Memory B cell (primary cell): Measurements from ENCODE around the gene PPP1R27.

Experiments used
- ATAC-seq: fragments of 150-1000 bp; cut with Tn5 transposase; 2 replicates; pipeline ENCODE4 v1.10.0; 2021; ENCODE audit warnings: low read depth, mild to moderate bottlenecking, moderate library complexity
- DNase-seq, 2 donors: peaks; one replicate each; pipeline ENCODE4 v3.0.0; 2022; ENCODE audit warnings: low spot score in 2 of 2
- H3K27ac Mint-ChIP-seq: one replicate; pipeline ENCODE4 v1.8.0; 2022; ENCODE audit warnings: mild to moderate bottlenecking, moderate library complexity, mixed read lengths
- H3K27me3 Mint-ChIP-seq: one replicate; pipeline ENCODE4 v1.8.0; 2022; ENCODE audit warnings: mixed read lengths
- H3K36me3 Mint-ChIP-seq: one replicate; pipeline ENCODE4 v1.8.0; 2022; ENCODE audit warnings: mild to moderate bottlenecking, mixed read lengths
- H3K4me1 Mint-ChIP-seq: one replicate; pipeline ENCODE4 v1.8.0; 2022; ENCODE audit warnings: mixed read lengths
- H3K4me3 Mint-ChIP-seq: one replicate; pipeline ENCODE4 v1.8.0; 2022; ENCODE audit warnings: mild to moderate bottlenecking, moderate library complexity, mixed read lengths
- H3K9me3 Mint-ChIP-seq: one replicate; pipeline ENCODE4 v1.8.0; 2022; ENCODE audit warnings: mixed read lengths

Gene PPP1R27

GRCh38 chr17:81866440-81867169 is 31.8 kb upstream of the PPP1R27 start:
- H3K4me1 Mint-ChIP-seq = peaks cover 26% of the 10 kb centered on the region
- H3K36me3 Mint-ChIP-seq = peaks cover 9% of the 10 kb centered on the region
- no peak for ATAC-seq

GRCh38 chr17:81865733-81866439 is 31.0 kb upstream of the PPP1R27 start:
- Mint-ChIP-seq H3K27ac (no peak overlapping the region), H3K9me3 (no peaks in the 10 kb centered on the region), H3K27me3 (no peaks in the 10 kb centered on the region), H3K36me3 (peaks cover 7% of the 10 kb centered on the region), H3K4me3 (no peak overlapping the region), H3K4me1 (peaks cover 26% of the 10 kb centered on the region)
- DNase-seq (peak; percentile 13 to 21), ATAC-seq (no peak)

More at GRCh38 chr17:81866440-81867169, 31.8 kb upstream of the PPP1R27 start:
- H3K4me3 Mint-ChIP-seq = no peak overlapping the region
- H3K27me3 Mint-ChIP-seq = no peaks in the 10 kb centered on the region
- H3K9me3 Mint-ChIP-seq = no peaks in the 10 kb centered on the region
- H3K27ac Mint-ChIP-seq = peak overlapping the region; percentile 75
- peak in 1 of 2 donors; percentile 40 for DNase-seq

- Mint-ChIP-seq H3K27ac (no peak overlapping the region), H3K27me3 (no peaks in the 10 kb centered on the region), H3K4me3 (no peak overlapping the region), H3K9me3 (no peaks in the 10 kb centered on the region), H3K36me3 (peaks cover 7% of the 10 kb centered on the region), H3K4me1 (peaks cover 26% of the 10 kb centered on the region)
- DNase-seq (no peak), ATAC-seq (no peak)
Measured at GRCh38 chr17:81865358-81865732, 30.5 kb upstream of the PPP1R27 start.

DNA sequence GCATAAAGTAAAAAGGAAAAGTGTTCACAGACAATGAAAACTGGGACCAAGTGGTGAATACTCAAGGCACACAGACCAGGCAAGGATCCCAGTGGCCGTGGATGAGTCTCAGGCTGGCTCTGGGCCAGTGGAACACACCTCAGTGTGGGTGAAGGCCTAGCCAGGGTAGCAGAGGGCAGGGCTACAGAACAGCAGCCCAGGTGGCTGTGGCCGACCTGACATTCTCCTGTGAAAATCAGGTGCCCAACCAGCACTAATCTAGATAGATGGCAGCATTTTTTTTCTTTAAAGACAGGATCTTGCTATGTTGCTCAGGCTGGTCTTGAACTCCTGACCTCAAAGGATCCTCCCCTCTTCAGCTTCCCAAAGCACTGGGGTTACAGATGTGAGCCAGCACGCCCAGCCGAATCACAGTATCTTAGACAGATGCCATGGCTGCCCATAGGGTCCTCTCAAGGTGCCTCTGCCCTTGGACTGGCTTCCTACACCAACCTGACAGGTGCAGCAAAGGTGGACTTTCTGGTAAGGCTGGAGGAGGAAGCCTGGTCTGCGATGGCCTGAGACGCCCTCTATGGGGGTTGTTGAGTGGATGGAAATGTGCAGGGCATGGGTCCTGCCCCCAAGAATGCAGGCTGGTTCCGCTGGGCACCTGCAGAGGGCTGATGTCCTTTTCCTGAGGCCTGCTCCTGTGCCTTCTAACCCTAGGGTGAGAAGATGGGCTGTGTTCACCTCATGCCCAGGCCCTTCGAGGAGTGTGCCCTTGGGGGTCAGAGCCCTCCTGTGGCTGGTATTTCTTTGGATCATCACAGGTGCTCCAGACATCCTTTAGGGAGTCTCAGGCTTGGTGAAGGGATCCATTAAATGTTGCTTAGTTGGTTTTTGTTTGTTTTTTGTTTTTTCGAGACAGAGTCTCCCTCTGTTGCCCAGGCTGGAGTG is 29.3 kb upstream of the PPP1R27 start:
- Mint-ChIP-seq H3K4me1 (peaks cover 22% of the 10 kb centered on the region), H3K4me3 (no peak overlapping the region), H3K9me3 (no peaks in the 10 kb centered on the region), H3K27me3 (no peaks in the 10 kb centered on the region), H3K27ac (peak overlapping the region; percentile 92), H3K36me3 (peaks cover 8% of the 10 kb centered on the region)
- ATAC-seq (no peak), DNase-seq (no peak)

DNA sequence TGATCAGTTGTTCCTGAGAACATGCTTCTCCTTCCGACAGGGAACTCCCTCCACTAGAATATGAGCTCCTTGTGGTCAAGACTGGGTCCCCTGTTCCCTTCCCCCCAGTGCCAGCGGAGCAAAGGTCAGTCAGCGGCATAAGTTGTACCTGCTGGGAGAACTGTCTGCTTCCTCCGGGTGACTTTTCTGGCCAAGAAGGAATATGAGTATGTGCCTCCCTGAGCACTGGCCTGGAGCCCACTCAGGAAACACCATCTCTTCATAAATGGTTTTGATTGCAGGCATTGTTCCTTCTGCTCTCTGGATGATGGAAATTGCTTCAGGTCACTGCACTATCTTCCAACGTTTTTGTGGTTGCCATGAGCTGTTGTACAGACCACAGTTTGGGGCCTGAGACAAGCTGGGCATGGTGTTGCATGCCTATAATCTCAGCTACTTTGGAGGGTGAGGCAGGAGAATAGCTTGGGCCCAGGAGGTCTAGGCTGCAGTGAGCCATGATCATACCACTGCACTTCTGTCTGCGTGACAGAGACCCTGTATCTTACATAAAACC is 28.3 kb upstream of the PPP1R27 start:
- no peaks in the 10 kb centered on the region for H3K9me3 Mint-ChIP-seq
- no peaks in the 10 kb centered on the region for H3K27me3 Mint-ChIP-seq
- DNase-seq (no peak), ATAC-seq (no peak)
- peaks cover 20% of the 10 kb centered on the region for H3K4me1 Mint-ChIP-seq
- peak overlapping the region; percentile 92 for H3K27ac Mint-ChIP-seq
- H3K4me3 Mint-ChIP-seq = peak overlapping the region; percentile 72
- H3K36me3 Mint-ChIP-seq = peaks cover 6% of the 10 kb centered on the region

DNA sequence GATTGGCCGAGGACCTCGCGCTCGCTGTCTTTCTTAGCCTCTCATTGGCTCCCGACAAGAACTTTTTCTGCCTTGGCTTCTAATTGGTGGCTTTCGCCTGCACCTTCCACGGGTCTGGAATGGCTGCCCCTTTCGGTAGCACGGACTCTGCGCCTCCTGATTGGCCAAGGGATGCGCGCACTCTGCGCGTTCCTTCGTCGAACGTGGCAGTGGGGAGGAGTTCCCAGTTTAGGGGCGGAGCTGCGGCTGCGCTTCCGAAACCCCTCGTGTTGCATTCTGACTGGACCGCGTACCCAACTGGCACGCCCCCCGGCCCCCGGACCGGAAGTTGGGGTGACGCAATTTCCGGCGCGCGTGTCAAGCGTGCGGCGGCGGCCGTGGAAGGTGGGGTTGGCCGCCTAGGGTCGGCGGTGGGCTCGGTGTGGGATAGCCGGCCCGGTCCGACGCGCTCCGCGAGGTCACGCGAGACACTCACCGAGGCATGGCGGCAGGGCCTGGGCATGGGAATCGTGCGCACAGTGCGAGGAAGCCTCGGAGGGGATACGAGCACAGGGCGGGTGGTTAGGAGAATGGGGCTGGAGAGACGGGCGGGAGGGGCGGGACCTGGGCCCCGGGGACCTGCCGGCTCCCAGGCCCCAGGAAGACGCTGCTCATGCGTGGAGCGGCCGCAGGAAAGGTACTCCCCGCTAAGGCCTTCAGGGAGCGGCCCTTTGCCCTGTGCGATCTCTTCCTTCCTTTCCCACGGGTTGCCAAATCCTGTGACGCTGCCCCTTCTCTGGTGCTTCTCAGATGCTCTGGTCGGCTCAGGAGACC is 26.1 kb upstream of the PPP1R27 start:
- DNase-seq (peak; percentile 99), ATAC-seq (peak; percentile 76)
- no peaks in the 10 kb centered on the region for H3K27me3 Mint-ChIP-seq
- H3K36me3 Mint-ChIP-seq = peaks cover 5% of the 10 kb centered on the region
- no peaks in the 10 kb centered on the region for H3K9me3 Mint-ChIP-seq
- peak overlapping the region; percentile 86 for H3K4me3 Mint-ChIP-seq
- peak overlapping the region; percentile 95 for H3K27ac Mint-ChIP-seq
- peaks cover 9% of the 10 kb centered on the region for H3K4me1 Mint-ChIP-seq

DNA sequence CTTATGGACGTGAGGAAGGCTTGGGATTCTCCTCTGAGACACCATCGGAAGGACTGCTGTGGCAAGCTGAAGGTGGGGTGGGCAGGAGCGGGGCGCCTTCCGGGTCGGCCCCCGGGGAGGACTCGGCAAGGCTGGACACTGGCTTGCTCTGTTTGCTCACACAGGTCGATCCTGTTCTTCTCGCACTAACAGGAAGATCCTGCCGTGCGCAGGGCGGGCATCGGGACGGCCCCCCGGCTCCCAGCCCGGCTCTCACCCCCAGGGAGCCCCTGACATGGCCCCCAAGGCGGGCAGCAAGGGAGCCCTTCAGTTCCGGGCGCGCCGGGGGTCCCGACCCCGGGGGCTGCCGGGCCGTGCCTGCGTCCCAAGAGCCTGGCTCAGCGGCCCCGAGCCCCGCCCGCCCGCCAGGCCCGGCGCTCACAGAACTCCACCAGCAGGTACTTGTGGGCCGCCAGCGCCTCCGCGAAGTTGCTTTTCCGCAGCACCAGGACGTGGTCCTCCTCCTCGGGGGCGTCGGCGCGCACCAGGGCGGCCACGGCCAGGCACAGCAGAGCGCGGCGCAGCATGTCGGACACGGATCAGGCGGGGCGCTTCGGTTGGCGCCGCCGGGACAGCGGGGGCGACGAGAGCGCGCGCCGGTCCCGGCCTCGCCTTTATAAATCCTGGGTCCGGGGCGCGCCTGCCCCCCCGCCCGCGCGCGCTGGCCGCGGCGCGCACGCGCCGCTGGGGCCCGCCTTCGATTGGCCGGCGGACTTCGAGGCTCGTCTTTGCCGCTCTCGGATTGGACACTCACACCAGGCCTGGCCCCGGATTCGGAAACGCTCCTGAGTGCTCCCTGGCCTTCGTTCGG is 25.3 kb upstream of the PPP1R27 start, which contains the start of gene P4HB:
Gene P4HB (minus strand): TSS at position 630 of the 850 bp plus-strand sequence. CDS start 64 bp downstream, at position 566.
- Mint-ChIP-seq H3K36me3 (peaks cover 5% of the 10 kb centered on the region), H3K27me3 (no peaks in the 10 kb centered on the region), H3K27ac (peak within 1 kb of the TSS; percentile 95), H3K4me3 (peak within 1 kb of the TSS; percentile 86), H3K9me3 (no peaks in the 10 kb centered on the region), H3K4me1 (peaks cover 9% of the 10 kb centered on the region)
- DNase-seq = no peak
- ATAC-seq = peak; percentile 6

DNA sequence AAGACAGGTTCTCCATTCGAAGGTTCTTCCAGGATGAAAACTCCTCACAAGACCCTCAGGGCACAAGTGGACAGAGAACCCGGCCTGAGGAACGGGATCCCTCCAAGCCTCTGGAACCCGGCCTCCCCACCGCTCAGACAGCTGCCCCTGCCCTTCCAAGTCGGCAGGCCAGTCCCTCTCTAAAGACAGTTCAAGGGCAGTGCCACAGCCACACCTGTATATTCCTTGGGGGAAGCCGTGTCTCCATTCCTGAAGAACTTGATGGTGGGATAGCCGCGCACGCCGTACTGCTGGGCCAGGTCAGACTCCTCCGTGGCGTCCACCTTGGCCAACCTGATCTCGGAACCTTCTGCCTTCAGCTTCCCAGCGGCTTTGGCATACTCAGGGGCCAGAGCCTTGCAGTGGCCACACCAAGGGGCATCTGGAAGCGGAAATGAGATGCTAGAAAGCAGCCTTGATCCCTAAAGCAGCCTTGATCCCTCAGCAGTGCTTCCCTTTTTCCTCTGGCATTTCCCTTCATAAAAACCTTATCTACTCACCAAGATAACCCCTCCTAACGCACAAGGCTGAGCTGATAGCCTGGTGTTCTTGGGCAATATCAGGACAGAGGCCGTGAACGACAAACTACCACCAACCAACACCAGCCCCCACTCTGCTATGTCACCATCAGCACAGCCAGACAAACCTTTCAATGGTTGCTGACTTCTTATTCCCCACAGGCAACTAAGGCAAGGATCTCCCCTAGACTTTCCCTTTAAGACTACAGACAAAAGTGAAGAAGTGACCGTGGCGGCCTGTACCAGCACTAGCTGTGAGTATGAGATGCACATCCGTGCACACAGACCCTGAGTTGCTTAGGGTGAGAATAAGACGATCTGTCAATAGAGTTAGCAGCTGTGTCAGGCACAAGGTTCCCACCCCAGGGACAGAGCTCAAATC is 24.4 kb upstream of the PPP1R27 start:
- Mint-ChIP-seq H3K4me3 (peak overlapping the region; percentile 83), H3K27me3 (no peaks in the 10 kb centered on the region), H3K9me3 (no peaks in the 10 kb centered on the region), H3K4me1 (peaks cover 9% of the 10 kb centered on the region), H3K27ac (peak overlapping the region; percentile 51), H3K36me3 (peaks cover 5% of the 10 kb centered on the region)
- no peak for ATAC-seq
- DNase-seq = no peak

- Mint-ChIP-seq H3K4me1 (peaks cover 9% of the 10 kb centered on the region), H3K27ac (no peak overlapping the region), H3K36me3 (peaks cover 7% of the 10 kb centered on the region), H3K4me3 (no peak overlapping the region), H3K9me3 (no peaks in the 10 kb centered on the region), H3K27me3 (no peaks in the 10 kb centered on the region)
- no peak for ATAC-seq
- no peak for DNase-seq
Measured at GRCh38 chr17:81858170-81858966, 23.5 kb upstream of the PPP1R27 start.

DNA sequence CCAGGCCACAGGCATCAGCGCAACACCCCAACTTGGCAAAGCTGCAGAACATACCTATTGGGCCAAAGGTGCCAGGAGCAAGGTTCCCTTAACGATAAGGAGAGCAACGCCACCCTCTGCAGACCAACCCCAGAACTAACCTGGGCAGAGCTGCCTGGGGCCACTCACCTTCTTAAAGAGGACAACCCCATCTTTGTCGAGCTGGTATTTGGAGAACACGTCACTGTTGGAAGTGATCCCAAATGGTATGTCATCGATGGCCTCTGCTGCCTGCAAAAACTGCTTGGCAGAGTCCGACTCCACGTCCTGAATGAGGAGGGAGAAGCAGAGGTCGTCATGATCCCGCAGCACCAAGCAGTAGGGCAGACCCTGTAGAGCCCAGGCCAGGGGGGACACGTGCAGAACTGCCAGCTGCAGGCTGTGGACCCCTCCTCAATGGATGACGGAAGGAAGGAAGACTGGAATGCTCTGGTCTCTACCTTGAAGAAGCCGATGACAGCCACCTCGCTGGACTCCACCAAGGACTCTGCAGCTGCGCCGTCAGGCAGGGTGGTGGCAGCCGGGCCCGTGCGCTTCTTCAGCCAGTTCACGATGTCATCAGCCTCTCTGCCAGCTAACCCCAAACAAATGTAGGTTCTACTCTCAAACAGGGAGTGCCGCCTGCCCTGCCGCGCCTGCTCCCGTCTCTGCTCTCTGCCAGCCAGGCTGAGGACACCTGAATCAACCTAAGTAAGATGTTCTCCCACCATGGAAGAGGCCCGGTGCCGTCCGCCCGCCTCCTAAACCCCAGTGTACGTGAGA is 20.3 kb upstream of the PPP1R27 start:
- ATAC-seq = peak; percentile 52
- H3K4me3 Mint-ChIP-seq = no peak overlapping the region
- H3K36me3 Mint-ChIP-seq = peaks cover 14% of the 10 kb centered on the region
- no peaks in the 10 kb centered on the region for H3K9me3 Mint-ChIP-seq
- H3K27me3 Mint-ChIP-seq = no peaks in the 10 kb centered on the region
- H3K27ac Mint-ChIP-seq = no peak overlapping the region
- DNase-seq = no peak
- peaks cover 6% of the 10 kb centered on the region for H3K4me1 Mint-ChIP-seq
